GM12878 (cell line): ENCODE measurements around the gene POU2AF1.

Source experiments
- CHD1 ChIP-seq: IDR thresholded peaks from 2 replicates; pipeline ENCODE4 v1.6.1; 2012; ENCODE audit warnings: low read depth, low read length, improper control_type of control experiment
- EGR1 ChIP-seq, 2 experiments: IDR thresholded peaks; 1 replicate in 1 of 2; 2 replicates in 1 of 2; pipeline ENCODE4 v1.6.1; 2011 to 2012; ENCODE audit warnings: low read depth in 2 of 2, low read length in 2 of 2, borderline replicate concordance in 1 of 2, mild to moderate bottlenecking in 1 of 2, moderate library complexity in 1 of 2
- JUND ChIP-seq: IDR thresholded peaks from 2 replicates; pipeline ENCODE4 v1.6.1; 2012; ENCODE audit warnings: low read depth, mild to moderate bottlenecking, low read length, improper control_type of control experiment, moderate library complexity
- SIX5 ChIP-seq: IDR thresholded peaks from 2 replicates; pipeline ENCODE4 v1.6.1; 2011; ENCODE audit warnings: mild to moderate bottlenecking, low read depth, low read length, moderate library complexity; ENCODE audit not compliant: severe bottlenecking
- SP1 ChIP-seq: IDR thresholded peaks from one replicate; pipeline ENCODE4 v1.6.1; 2011; ENCODE audit warnings: low read depth, low read length
- TF ChIP-seq, protein P1 (sequence below), 3 experiments: IDR thresholded peaks in 2 of 3; conservative IDR thresholded peaks in 1 of 3; 2 replicates each; pipeline ENCODE4 v1.5.1; 2011; ENCODE audit warnings: low read depth in 3 of 3, low read length in 3 of 3, mild to moderate bottlenecking in 3 of 3, control low read depth in 2 of 3, moderate library complexity in 2 of 3, inconsistent platforms in 1 of 3, mixed read lengths in 1 of 3; ENCODE audit not compliant: control insufficient read depth in 2 of 3, insufficient read depth in 1 of 3; ENCODE audit errors: extremely low read depth in 1 of 3

DNA sequence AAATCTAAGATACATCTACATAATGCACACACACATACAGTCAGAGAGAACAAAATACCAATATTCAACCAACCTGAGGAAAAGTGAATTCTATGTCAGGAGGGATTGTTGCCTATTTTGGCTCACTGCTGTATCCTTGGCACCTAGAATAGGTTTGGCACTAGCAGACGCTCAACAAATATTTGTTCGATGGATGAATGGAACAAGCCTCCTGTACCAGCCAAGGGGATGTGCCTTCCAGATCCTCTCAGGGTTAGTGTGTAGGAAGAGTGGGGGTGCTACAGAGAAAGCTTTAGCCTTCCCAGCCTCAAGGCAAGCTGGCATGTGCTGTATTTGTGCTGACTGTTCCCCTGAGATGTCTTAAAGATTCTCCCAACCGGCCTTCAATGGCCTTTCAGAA lies 23.3 kb upstream of the POU2AF1 start:
- TF ChIP-seq, protein P1, sequence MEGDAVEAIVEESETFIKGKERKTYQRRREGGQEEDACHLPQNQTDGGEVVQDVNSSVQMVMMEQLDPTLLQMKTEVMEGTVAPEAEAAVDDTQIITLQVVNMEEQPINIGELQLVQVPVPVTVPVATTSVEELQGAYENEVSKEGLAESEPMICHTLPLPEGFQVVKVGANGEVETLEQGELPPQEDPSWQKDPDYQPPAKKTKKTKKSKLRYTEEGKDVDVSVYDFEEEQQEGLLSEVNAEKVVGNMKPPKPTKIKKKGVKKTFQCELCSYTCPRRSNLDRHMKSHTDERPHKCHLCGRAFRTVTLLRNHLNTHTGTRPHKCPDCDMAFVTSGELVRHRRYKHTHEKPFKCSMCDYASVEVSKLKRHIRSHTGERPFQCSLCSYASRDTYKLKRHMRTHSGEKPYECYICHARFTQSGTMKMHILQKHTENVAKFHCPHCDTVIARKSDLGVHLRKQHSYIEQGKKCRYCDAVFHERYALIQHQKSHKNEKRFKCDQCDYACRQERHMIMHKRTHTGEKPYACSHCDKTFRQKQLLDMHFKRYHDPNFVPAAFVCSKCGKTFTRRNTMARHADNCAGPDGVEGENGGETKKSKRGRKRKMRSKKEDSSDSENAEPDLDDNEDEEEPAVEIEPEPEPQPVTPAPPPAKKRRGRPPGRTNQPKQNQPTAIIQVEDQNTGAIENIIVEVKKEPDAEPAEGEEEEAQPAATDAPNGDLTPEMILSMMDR (IDR thresholded peaks at IDR 0.05 in 2 of 3, conservative IDR thresholded peaks at IDR 0.05 in 1 of 3; ENCODE audit: control insufficient read depth in 2 of 3, extremely low read depth in 1 of 3, insufficient read depth in 1 of 3, low read depth in 3 of 3, low read length in 3 of 3): no peak
- TF ChIP-seq SIX5 (no peak), JUND (no peak), SP1 (no peak), EGR1 (IDR thresholded peaks at IDR 0.05; ENCODE audit: borderline replicate concordance in 1 of 2, low read depth in 2 of 2, low read length in 2 of 2) (no peak), CHD1 (no peak)
